ENCODE results near the gene STX3. TPM values are rescaled to one million over a fixed set of nuclear protein-coding genes. Genes with fewer than 3 reads are reported as not detected.

Gene STX3
- 8.4 TPM for total RNA-seq
- long read RNA-seq, transcript STX3-201 (11 exons, 3,299 nt), result major isoform, 14 of 33 reads
- long read RNA-seq, transcript STX3-203 (10 exons, 1,571 nt), result minor isoform, 5 of 33 reads
- long read RNA-seq, partial matches to known transcripts, result 2 of 33 reads
- long read RNA-seq, other reads (novel, unspliced or antisense), result 12 of 33 reads

- peak; percentile 74 for DNase-seq
- no peaks in the 10 kb centered on the region for H3K27me3 ChIP-seq (ENCODE audit: low read depth)
- H3K36me3 ChIP-seq, result no peaks in the 10 kb centered on the region
- no peaks in the 10 kb centered on the region for H3K9me3 ChIP-seq (replicated peaks)
- TF ChIP-seq CTCF (IDR thresholded peaks at IDR 0.05; ENCODE audit: borderline replicate concordance), result no peak
- H3K4me3 ChIP-seq, result peak within 1 kb of the TSS; percentile 97
- intact Hi-C loops (cut with micrococcal nuclease), result loop anchor here (2.0 kb wide), 1 partner anchor 48 kb away; no protein-coding TSS in a partner anchor
- H3K27ac ChIP-seq (replicated peaks), result peak within 1 kb of the TSS; percentile 98
- H3K4me1 ChIP-seq, result peaks cover 47% of the 10 kb centered on the region
These were observed at the start of gene STX3 for GRCh38 chr11:59754859-59755700. Gene STX3 (plus strand): TSS chr11:59755376. CDS start chr11:59755606, 230 bp downstream.

GRCh38 chr11:59706518-59707285, 48.5 kb upstream of the STX3 start:
- DNase-seq, result no peak
- Histone ChIP-seq H3K4me3 (no peak overlapping the region), H3K27ac (replicated peaks) (no peak overlapping the region), H3K27me3 (ENCODE audit: low read depth) (peaks cover 21% of the 10 kb centered on the region), H3K36me3 (no peaks in the 10 kb centered on the region), H3K9me3 (replicated peaks) (no peaks in the 10 kb centered on the region), H3K4me1 (no peaks in the 10 kb centered on the region)
- TF ChIP-seq CTCF (IDR thresholded peaks at IDR 0.05; ENCODE audit: borderline replicate concordance), result no peak
- intact Hi-C loops (cut with micrococcal nuclease), result no loop called here

GRCh38 chr11:59707371-59707770, 47.8 kb upstream of the STX3 start:
- Histone ChIP-seq H3K36me3 (no peaks in the 10 kb centered on the region), H3K4me3 (no peak overlapping the region), H3K4me1 (no peaks in the 10 kb centered on the region), H3K27me3 (ENCODE audit: low read depth) (peaks cover 23% of the 10 kb centered on the region), H3K27ac (replicated peaks) (no peak overlapping the region), H3K9me3 (replicated peaks) (no peaks in the 10 kb centered on the region)
- no peak for TF ChIP-seq CTCF (IDR thresholded peaks at IDR 0.05; ENCODE audit: borderline replicate concordance)
- DNase-seq, result no peak
- intact Hi-C loops (cut with micrococcal nuclease), result no loop called here

GRCh38 chr11:59708537-59708936, 46.6 kb upstream of the STX3 start:
- no peak overlapping the region for H3K4me3 ChIP-seq
- no peak for TF ChIP-seq CTCF (IDR thresholded peaks at IDR 0.05; ENCODE audit: borderline replicate concordance)
- DNase-seq, result no peak
- intact Hi-C loops (cut with micrococcal nuclease), result no loop called here
- no peak overlapping the region for H3K27ac ChIP-seq (replicated peaks)
- no peaks in the 10 kb centered on the region for H3K4me1 ChIP-seq
- H3K36me3 ChIP-seq, result no peaks in the 10 kb centered on the region
- H3K9me3 ChIP-seq (replicated peaks), result no peaks in the 10 kb centered on the region
- peaks cover 23% of the 10 kb centered on the region for H3K27me3 ChIP-seq (ENCODE audit: low read depth)

GRCh38 chr11:59710136-59710847, 44.9 kb upstream of the STX3 start:
- no peaks in the 10 kb centered on the region for H3K36me3 ChIP-seq
- no peaks in the 10 kb centered on the region for H3K4me1 ChIP-seq
- no peak for DNase-seq
- H3K9me3 ChIP-seq (replicated peaks), result no peaks in the 10 kb centered on the region
- H3K27ac ChIP-seq (replicated peaks), result no peak overlapping the region
- TF ChIP-seq CTCF (IDR thresholded peaks at IDR 0.05; ENCODE audit: borderline replicate concordance), result no peak
- intact Hi-C loops (cut with micrococcal nuclease), result no loop called here
- no peak overlapping the region for H3K4me3 ChIP-seq
- peaks cover 31% of the 10 kb centered on the region for H3K27me3 ChIP-seq (ENCODE audit: low read depth)

Data from left ventricle myocardium inferior (tissue), 1 donor.